ENCODE results near the gene AGRP.
"Not testable (repeated sequence)": the region's sequence is repeated elsewhere in the genome, so short reads cannot be mapped to it uniquely, and the experiment has no call there.

The AGRP gene

GRCh38 chr16:67483150-67483549 is at the start of gene AGRP:
Gene AGRP, minus strand, starts transcription at chr16:67483547. Its CDS starts 149 bp downstream, at chr16:67483398.
- no peak for DNase-seq

- DNase-seq, result no peak
Measured at GRCh38 chr16:67531247-67531646, 47.9 kb upstream of the AGRP start.

- peak; percentile 55 for DNase-seq
Measured at GRCh38 chr16:67530013-67530939, 46.9 kb upstream of the AGRP start.

GRCh38 chr16:67529582-67530012 is 46.2 kb upstream of the AGRP start:
- no peak for DNase-seq

DNA sequence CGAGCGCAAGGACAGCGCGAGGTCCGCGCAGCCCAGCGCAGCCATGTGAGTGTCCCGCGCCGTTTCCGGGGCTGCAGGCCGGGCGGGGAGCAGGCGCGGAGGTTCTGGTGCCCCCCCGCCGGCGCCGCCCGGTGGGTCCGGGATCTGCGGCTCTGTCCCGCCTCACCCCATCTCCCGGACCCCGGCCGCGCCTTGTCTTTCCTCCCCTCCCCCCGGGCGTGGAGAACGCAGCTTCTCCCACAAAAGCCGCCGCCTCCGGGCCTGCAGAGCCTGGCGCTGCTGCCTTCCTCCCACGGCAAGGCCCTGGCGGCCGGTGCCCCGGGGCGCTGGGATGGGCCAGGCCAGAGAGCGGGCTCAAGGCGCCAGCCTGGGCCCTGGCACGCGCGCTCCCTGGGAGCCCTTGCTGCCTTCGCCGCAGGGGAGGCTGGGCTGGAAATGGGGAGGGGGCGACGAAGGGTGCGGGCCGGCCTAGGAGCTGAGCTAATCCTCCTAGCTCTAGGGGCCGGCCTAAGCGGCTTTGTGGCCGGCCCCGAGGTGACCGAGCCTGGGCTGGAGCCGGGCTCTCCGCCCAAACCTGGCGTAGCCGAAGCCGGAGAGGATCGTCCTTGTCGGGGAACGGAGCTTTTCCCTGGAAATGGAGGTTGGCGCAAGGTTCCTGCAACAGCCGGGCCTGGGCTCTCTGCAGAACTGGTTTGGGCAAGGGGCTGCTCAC is 45.7 kb upstream of the AGRP start:
- DNase-seq, result no peak

DNA sequence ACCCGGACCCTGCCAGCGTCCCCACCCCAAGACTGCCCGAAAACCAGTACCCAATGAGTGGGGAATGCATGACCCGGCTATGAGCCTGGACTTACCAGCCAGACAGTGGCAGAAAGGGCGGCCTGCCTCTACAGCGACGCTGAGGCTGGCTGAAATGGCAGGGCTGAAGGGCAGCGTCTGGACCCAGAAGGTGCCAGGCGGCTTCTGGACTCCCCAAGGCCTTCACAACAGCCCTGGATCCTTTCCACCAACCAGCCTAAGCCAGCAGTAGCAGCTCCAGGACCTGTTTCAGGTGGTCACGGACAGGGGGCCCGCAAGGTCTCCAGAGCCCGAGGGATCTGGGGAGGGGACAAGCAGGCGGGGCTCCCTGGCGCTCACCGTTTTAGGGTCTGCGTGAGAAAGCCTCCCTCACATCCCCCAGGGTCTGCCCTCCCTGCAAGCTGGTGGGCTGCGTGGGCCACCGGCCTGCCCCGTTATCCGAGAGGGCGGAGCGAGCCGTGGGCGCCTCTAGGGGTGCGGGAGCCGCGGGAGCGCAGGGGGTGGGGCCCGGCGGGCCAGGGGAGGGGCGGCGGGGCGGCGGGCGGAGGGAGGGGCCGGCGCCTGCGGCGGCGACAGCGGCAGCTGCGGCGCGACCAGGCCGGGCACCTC is 45.0 kb upstream of the AGRP start, which contains the start of gene RIPOR1:
Gene RIPOR1, plus strand, starts transcription at position 608 of the 648 bp plus-strand sequence. CDS start 9,618 bp downstream, outside the sequence.
- peak; percentile 31 for DNase-seq

DNA sequence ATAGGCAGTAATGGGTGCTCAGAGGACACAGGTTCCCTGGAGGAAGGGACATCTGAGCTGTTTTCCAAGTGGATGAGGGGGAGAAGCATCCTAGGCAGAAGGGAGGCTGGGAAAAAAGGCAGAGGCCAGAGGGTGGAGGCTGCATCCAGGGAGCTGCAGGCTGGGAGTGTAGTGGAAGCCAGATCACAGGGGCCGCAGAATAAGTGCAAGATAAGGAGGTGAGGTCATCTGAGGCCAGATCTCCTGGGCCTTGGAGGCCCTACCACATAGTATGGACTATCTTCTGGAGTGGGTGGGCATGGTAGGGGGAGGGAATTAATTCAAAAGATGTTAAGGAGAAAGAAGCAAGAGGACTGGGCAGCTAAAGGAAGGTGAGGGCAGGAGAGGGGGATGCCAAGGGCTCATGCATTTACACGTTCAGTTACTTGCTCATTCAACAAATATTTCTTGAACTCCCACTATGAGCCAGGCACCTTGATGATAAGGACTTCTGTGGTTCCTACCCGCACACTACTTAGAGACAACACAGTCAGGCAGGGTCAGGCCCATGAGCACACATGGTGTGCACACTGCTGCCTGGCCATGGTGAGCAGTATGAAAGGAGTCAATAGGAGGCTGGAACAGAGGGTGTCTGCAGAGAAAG is 42.9 kb upstream of the AGRP start:
- no peak for DNase-seq

DNA sequence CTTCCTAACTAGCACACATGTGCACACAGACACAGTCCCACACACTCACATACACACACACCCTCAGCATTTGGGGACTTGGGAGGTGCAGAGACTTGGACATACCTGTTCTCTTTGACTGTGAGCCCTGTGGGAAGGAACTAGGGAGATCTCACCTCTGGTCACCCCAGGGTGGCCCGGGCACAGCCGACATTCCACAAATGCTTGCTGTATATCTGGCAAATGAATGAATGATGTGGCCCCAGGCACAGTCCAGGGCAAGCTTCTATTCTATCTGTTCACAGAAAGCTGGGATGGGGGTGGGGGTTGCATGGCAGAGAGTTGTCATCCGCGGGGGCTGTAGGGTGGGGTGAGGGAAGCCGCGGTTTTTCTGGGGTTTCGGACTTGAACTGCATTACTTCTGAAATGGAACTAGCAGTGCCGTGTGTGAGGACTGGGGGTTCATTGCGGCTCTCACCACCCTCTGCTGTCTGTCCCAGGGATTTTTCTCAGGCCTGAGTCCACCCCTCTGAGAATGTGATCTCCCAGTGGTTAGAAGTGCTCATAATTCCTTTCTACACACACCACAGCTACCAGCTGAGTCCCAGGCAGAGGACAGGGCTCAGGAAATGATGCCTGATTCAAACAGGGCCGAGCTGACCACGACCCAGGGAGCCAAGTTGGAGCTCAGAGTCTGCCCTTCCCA is 42.0 kb upstream of the AGRP start:
- DNase-seq, result peak; percentile 49

GRCh38 chr16:67521095-67521804 is 37.9 kb upstream of the AGRP start:
- peak; percentile 95 for DNase-seq

DNA sequence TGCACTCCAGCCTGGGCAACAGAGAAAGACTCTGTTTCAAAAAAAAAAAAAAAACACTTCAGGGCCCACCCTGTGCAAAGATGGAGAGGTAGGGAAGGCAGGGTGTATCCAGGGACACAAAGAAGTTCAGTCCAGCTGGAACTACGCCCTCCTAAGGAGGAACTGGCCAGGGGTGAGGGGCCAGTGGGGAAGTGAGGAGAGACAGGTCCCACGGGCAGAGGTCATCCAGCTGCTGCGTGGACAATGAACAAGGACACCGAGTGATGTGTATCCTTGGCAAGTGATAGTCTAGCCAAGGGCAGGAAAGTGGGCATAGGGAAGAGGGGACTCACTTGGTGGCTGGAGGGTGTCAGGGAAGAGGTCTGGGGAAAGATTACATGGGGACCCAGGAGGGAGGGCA is 35.9 kb upstream of the AGRP start:
- DNase-seq, result no peak

GRCh38 chr16:67518676-67519075 is 35.3 kb upstream of the AGRP start:
- no peak for DNase-seq

GRCh38 chr16:67517661-67518423 is 34.5 kb upstream of the AGRP start:
- no peak for DNase-seq

DNA sequence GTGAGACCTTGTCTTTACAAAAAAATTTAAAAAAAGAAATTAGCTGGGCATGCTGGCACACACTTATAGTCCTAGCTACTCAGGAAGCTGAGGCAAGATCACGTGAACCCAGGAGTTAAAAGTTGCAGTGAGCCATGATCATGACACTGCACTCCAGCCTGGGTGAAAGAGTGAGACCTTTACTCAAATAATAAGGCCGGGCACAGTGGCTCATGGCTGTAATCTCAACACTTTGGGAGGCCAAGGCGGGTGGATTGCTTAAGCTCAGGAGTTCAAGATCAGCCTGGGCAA is 33.8 kb upstream of the AGRP start:
- no peak for DNase-seq

GRCh38 chr16:67516296-67517154 is 33.2 kb upstream of the AGRP start:
- peak; percentile 78 for DNase-seq

DNA sequence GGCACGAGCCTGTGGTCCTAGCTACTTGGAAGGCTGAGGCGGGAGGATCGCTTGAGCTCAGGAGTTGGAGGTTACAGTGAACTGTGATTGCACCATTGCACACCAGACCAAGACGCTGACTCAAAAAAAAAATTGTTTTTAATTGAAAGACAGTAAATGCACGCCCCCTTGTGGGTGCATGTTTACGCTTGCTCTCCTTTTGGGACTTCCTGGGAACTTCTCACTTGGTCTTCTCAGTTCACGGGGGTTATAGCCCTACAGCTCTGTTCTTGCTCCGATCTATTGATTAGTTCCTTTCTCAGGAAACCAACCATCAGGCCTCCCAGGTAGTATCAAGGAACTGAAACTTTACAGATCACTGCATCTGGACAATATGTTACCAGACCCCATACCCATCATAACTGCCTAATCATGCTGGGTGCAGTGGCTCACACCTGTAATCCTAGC is 31.1 kb upstream of the AGRP start:
- peak; percentile 78 for DNase-seq

- not testable (repeated sequence) for DNase-seq
Measured at GRCh38 chr16:67513892-67514291, 30.5 kb upstream of the AGRP start.

- no peak for DNase-seq
Measured at GRCh38 chr16:67509016-67509415, 25.7 kb upstream of the AGRP start.

GRCh38 chr16:67506468-67506867 is 23.1 kb upstream of the AGRP start:
- no peak for DNase-seq

Data from fibroblast of skin of right quadriceps (primary cell).